K562 (cell line): Measurements from ENCODE around the gene MRPL44. TPM values are rescaled to one million over a fixed set of nuclear protein-coding genes. Genes with fewer than 3 reads are reported as not detected.
A peak's percentile ranks its signal among the peaks of the same experiment; 100 is the strongest.

Source experiments
- BCLAF1 ChIP-seq, 2 experiments: fragments of 450-650 bp in 1 of 2; IDR thresholded peaks; 2 replicates each; pipeline ENCODE4 v1.6.1; 2011 to 2017; ENCODE audit warnings: low read depth in 2 of 2, antibody characterized with exemption in 1 of 2, borderline replicate concordance in 1 of 2, low read length in 1 of 2, mild to moderate bottlenecking in 1 of 2, mixed read lengths in 1 of 2; ENCODE audit not compliant: control insufficient read depth in 1 of 2
- DEAF1 ChIP-seq: fragments of 450-650 bp; formaldehyde crosslinking; IDR thresholded peaks from 2 replicates; pipeline ENCODE4 v1.4.0; 2020; ENCODE audit warnings: mild to moderate bottlenecking, moderate library complexity
- PBX2 ChIP-seq, 2 experiments: IDR thresholded peaks in 1 of 2; conservative IDR thresholded peaks in 1 of 2; 2 replicates each; pipeline ENCODE4 v1.6.1; 2016; ENCODE audit warnings: low read depth in 2 of 2, mild to moderate bottlenecking in 1 of 2, missing compliant biosample characterization in 1 of 2, missing genetic modification characterization in 1 of 2, moderate library complexity in 1 of 2
- REST ChIP-seq, 2 experiments: fragments of 450-650 bp; formaldehyde crosslinking in 1 of 2; IDR thresholded peaks; 2 replicates each; pipeline versions ENCODE4 v1.4.0 to v1.6.1; 2014 to 2020; ENCODE audit warnings: mild to moderate bottlenecking in 2 of 2, borderline replicate concordance in 1 of 2, low read depth in 1 of 2
- ZNF79 ChIP-seq: fragments of 250-450 bp; sonication (Bioruptor Pico); IDR thresholded peaks from 2 replicates; pipeline ENCODE4 v1.4.0; 2020; ENCODE audit warnings: low read depth, mild to moderate bottlenecking, moderate library complexity
- polyA plus RNA-seq, 8 experiments: library from polyadenylated mRNA; depleted of rRNA in 4 of 8; stranded (reverse) in 5 of 8; unstranded in 3 of 8; fragments of >200 nt; fragmentation: Nextera tagmentation in 2 of 8; fragmentation: Illumina TruSeq in 1 of 8; extraction: Ambion mirVana in 2 of 8; extraction: Trizol in 1 of 8; gene quantifications; 2 replicates each; pipeline versions ENCODE4 v1.2.1 to v1.2.3, GENCODE V29; 2011 to 2014; ENCODE audit warnings: inconsistent platforms in 1 of 8, missing spikeins in 1 of 8
- total RNA-seq, 7 experiments: library from RNA; depleted of rRNA in 6 of 7; stranded (reverse); fragments of >200 nt in 6 of 7; fragmentation: Illumina TruSeq in 2 of 7; extraction: Trizol in 2 of 7; gene quantifications; 2 replicates each; pipeline versions ENCODE4 v1.2.1 to v1.2.3, GENCODE V29; 2011 to 2021; ENCODE audit warnings: low replicate concordance in 1 of 7

The MRPL44 gene
- total and polyA plus RNA-seq, 9 of the 15 experiments (the other 6 are each of a cell fraction or from before 2014, with no cell fraction given), result 10.4 to 26.0 (median 20.2) TPM

GRCh38 chr2:223993634-223994232 lies 36.5 kb downstream of the MRPL44 start (continued):
- no peak for TF ChIP-seq BCLAF1 (IDR thresholded peaks at IDR 0.05; ENCODE audit: borderline replicate concordance in 1 of 2, control insufficient read depth in 1 of 2, low read depth in 2 of 2, low read length in 1 of 2)
- peak; percentile 61 for TF ChIP-seq DEAF1 (CRISPR knock-in tag)
- no peak for TF ChIP-seq PBX2 (CRISPR knock-in tag; IDR thresholded peaks at IDR 0.05; ENCODE audit: low read depth)
- peak; percentile 81 for TF ChIP-seq PBX2 (tag; conservative IDR thresholded peaks at IDR 0.05; ENCODE audit: low read depth)
- 0 out of 2 replicates have a peak, but pooled peaks have one; percentile 14 for TF ChIP-seq ZNF79 (CRISPR knock-in tag)
- TF ChIP-seq REST (IDR thresholded peaks at IDR 0.05; ENCODE audit: borderline replicate concordance), result peak; percentile 64; the same call in 1 of the 2 replicates
- no peak for TF ChIP-seq REST (CRISPR knock-in tag; IDR thresholded peaks at IDR 0.05; ENCODE audit: low read depth)
